GM21576 (cell line): Measurements from ENCODE around the gene DISP3.
"Not testable (repeated sequence)": the region's sequence is repeated elsewhere in the genome, so short reads cannot be mapped to it uniquely, and the experiment has no call there.

ENCODE experiments used
- ATAC-seq: cut with Tn5 transposase; IDR thresholded peaks from one replicate; pipeline ENCODE4 v1.9.1; 2021; ENCODE audit warnings: mild to moderate bottlenecking, moderate library complexity; ENCODE audit not compliant: unreplicated experiment

The DISP3 gene

GRCh38 chr1:11569551-11569950, 90.6 kb downstream of the DISP3 start:
- ATAC-seq, result no peak

GRCh38 chr1:11569954-11570353, 91.0 kb downstream of the DISP3 start:
- no peak for ATAC-seq

GRCh38 chr1:11570821-11571380, 91.9 kb downstream of the DISP3 start:
- no peak for ATAC-seq

GRCh38 chr1:11571906-11572616, 93.1 kb downstream of the DISP3 start:
- ATAC-seq, result no peak

- ATAC-seq, result no peak
These were observed 94.2 kb downstream of the DISP3 start for GRCh38 chr1:11573116-11573692.

- ATAC-seq, result no peak
These were observed 96.6 kb downstream of the DISP3 start for GRCh38 chr1:11575553-11575952.

GRCh38 chr1:11576109-11576875, 97.3 kb downstream of the DISP3 start:
- ATAC-seq, result no peak

GRCh38 chr1:11578004-11578403, 99.0 kb downstream of the DISP3 start:
- ATAC-seq, result no peak

- no peak for ATAC-seq
These were observed 100.6 kb downstream of the DISP3 start for GRCh38 chr1:11579506-11579905.

- not testable (repeated sequence) for ATAC-seq
These were observed 101.1 kb downstream of the DISP3 start for GRCh38 chr1:11580049-11580448.

- no peak for ATAC-seq
These were observed 102.6 kb downstream of the DISP3 start for GRCh38 chr1:11581445-11581991.

- no peak for ATAC-seq
These were observed 106.4 kb downstream of the DISP3 start for GRCh38 chr1:11585389-11585788.
